Measurements from ENCODE around the gene ALS2. TPM values are rescaled to one million over a fixed set of nuclear protein-coding genes. Genes with fewer than 3 reads are reported as not detected.

Gene ALS2
- total RNA-seq (2014; rRNA removed; shearing (Covaris generic)) = 13.3 and 16.8 TPM in 2 replicates

GRCh38 chr2:201780674-201781493, at the start of gene ALS2:
ALS2 (minus strand) TSS chr2:201780933; CDS start chr2:201768885, 12,048 bp downstream.

GRCh38 chr2:201806442-201807170, 25.9 kb upstream of the ALS2 start, which contains the start of gene CDK15:
CDK15 (plus strand) TSS chr2:201806537; CDS start chr2:201806665, 128 bp downstream.

GRCh38 chr2:201698588-201699226, 82.0 kb downstream of the ALS2 start, which contains the start of gene MPP4:
MPP4 (minus strand) TSS chr2:201698644; CDS start chr2:201693954, 4,690 bp downstream.

Small RNAs within 50 kb of the gene (small RNA-seq; reads per million reads assigned to genes)
- not detected for gene RF00019
- not detected for gene UBE2V1P11

Other genes with a start within 250 kb of the ALS2 start
- gene TMEM237, start 137.4 kb downstream of the ALS2 start, total RNA-seq (2014; rRNA removed; shearing (Covaris generic)) = 15.4 and 20.8 TPM in 2 replicates
- 9.0 and 15.0 TPM in 2 replicates for gene MPP4, start 82.3 kb downstream of the ALS2 start, total RNA-seq (2014; rRNA removed; shearing (Covaris generic))
- gene CDK15, start 25.6 kb upstream of the ALS2 start, total RNA-seq (2014; rRNA removed; shearing (Covaris generic)) = not detected in 2 replicates

All from A375 (cell line).